ENCODE data around the gene S100A5. TPM values are rescaled to one million over a fixed set of nuclear protein-coding genes. Genes with fewer than 3 reads are reported as not detected.

S100A5 gene
- total RNA-seq, 1 donor from 2014 or later = 0.39 TPM

- DNase-seq (ENCODE audit: low read depth) = peak; percentile 78
- Histone ChIP-seq H3K4me2 (ENCODE audit: low read length) (peak overlapping the region; percentile 99), H3K79me2 (ENCODE audit: insufficient read depth, low read length) (peaks cover 21% of the 10 kb centered on the region), H3K36me3 (ENCODE audit: insufficient read depth, low read length) (no peaks in the 10 kb centered on the region), H3K4me3 (ENCODE audit: insufficient read depth, low read depth, low read length) (peak overlapping the region; percentile 85), H3K9me3 (ENCODE audit: insufficient read depth, low read depth, low read length) (no peaks in the 10 kb centered on the region), H2AFZ (ENCODE audit: low read depth, low read length) (peak overlapping the region; percentile 79), H4K20me1 (ENCODE audit: insufficient read depth, low read length) (no peaks in the 10 kb centered on the region), H3K4me1 (ENCODE audit: insufficient read depth, low read length) (peaks cover 53% of the 10 kb centered on the region), H3K27me3 (ENCODE audit: insufficient read depth, low read length) (no peaks in the 10 kb centered on the region), H3K9ac (ENCODE audit: low read length) (peak overlapping the region; percentile 97), H3K27ac (ENCODE audit: low read depth, low read length) (peak overlapping the region; percentile 90)
- FAIRE-seq = no peak
- Mint-ChIP-seq H3K4me1 (ENCODE audit: low read depth, unreplicated experiment) (peaks cover 46% of the 10 kb centered on the region), H3K27me3 (ENCODE audit: low read depth, unreplicated experiment) (no peaks in the 10 kb centered on the region), H3K9me3 (ENCODE audit: unreplicated experiment) (no peaks in the 10 kb centered on the region), H3K27ac (ENCODE audit: unreplicated experiment) (no peak overlapping the region), H3K36me3 (ENCODE audit: low read depth, unreplicated experiment) (peaks cover 2% of the 10 kb centered on the region), H3K4me3 (ENCODE audit: unreplicated experiment) (no peak overlapping the region)
- TF ChIP-seq EZH2 (IDR thresholded peaks at IDR 0.05; ENCODE audit: insufficient read depth, low read length) = no peak
- TF ChIP-seq CTCF (IDR thresholded peaks at IDR 0.05; ENCODE audit: insufficient read depth, low read depth, low read length) = no peak
Measured at GRCh38 chr1:153536012-153536670, 4.6 kb downstream of the S100A5 start.

GRCh38 chr1:153535242-153536011 lies 5.3 kb downstream of the S100A5 start, which contains the start of gene S100A6:
Gene S100A6 (minus strand): TSS chr1:153535991. CDS start chr1:153535339, 652 bp downstream.
- H2AFZ ChIP-seq (ENCODE audit: low read depth, low read length) = peak within 1 kb of the TSS; percentile 79
- Mint-ChIP-seq H3K27ac (ENCODE audit: unreplicated experiment) (peak within 1 kb of the TSS; percentile 13), H3K27me3 (ENCODE audit: low read depth, unreplicated experiment) (no peaks in the 10 kb centered on the region), H3K9me3 (ENCODE audit: unreplicated experiment) (no peaks in the 10 kb centered on the region), H3K36me3 (ENCODE audit: low read depth, unreplicated experiment) (peaks cover 2% of the 10 kb centered on the region), H3K4me3 (ENCODE audit: unreplicated experiment) (peak within 1 kb of the TSS; percentile 73), H3K4me1 (ENCODE audit: low read depth, unreplicated experiment) (peaks cover 39% of the 10 kb centered on the region)
- peak within 1 kb of the TSS; percentile 85 for H3K4me3 ChIP-seq (ENCODE audit: insufficient read depth, low read depth, low read length)
- FAIRE-seq (no peak), DNase-seq (ENCODE audit: low read depth) (no peak)
- H3K36me3 ChIP-seq (ENCODE audit: insufficient read depth, low read length) = no peaks in the 10 kb centered on the region
- H3K4me1 ChIP-seq (ENCODE audit: insufficient read depth, low read length) = peaks cover 46% of the 10 kb centered on the region
- H4K20me1 ChIP-seq (ENCODE audit: insufficient read depth, low read length) = no peaks in the 10 kb centered on the region
- no peaks in the 10 kb centered on the region for H3K9me3 ChIP-seq (ENCODE audit: insufficient read depth, low read depth, low read length)
- peak within 1 kb of the TSS; percentile 97 for H3K9ac ChIP-seq (ENCODE audit: low read length)
- TF ChIP-seq CTCF (IDR thresholded peaks at IDR 0.05; ENCODE audit: insufficient read depth, low read depth, low read length) (no peak), EZH2 (IDR thresholded peaks at IDR 0.05; ENCODE audit: insufficient read depth, low read length) (no peak)
- H3K79me2 ChIP-seq (ENCODE audit: insufficient read depth, low read length) = peaks cover 21% of the 10 kb centered on the region
- H3K27ac ChIP-seq (ENCODE audit: low read depth, low read length) = peak within 1 kb of the TSS; percentile 90
- H3K27me3 ChIP-seq (ENCODE audit: insufficient read depth, low read length) = no peaks in the 10 kb centered on the region
- H3K4me2 ChIP-seq (ENCODE audit: low read length) = peak within 1 kb of the TSS; percentile 99
